Activated T-helper 1 cell treated with anti-CD3 and anti-CD28 coated beads, Interleukin-2, amount 50 U/mL, for 16 hours (primary cell): ENCODE data around the gene AUTS2.

Experiments
- DNase-seq, 2 donors: peaks; one replicate each; pipeline ENCODE4 v3.0.0-alpha.2; 2020; ENCODE audit warnings: low read depth in 1 of 2, low spot score in 1 of 2

Gene AUTS2

DNA sequence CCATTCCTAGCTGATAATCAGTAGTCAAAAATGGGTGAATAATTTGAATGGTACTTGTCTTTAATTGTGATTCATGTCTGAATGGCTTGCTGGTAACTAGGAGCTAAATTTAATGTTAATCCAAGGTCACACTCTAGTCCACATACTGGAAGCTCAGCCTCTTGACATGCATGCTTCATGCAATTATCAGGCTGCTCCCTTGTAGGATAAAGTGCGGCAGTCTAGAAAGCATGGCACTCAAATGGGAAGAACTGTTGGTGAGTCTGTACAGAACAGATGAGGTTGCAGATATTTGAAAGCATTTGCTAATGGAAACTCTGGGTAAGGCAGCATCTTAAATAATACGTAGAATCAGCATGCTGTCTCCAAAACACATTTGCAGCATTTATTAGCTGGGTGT is 499.4 kb downstream of the AUTS2 start:
- DNase-seq = no peak

DNA sequence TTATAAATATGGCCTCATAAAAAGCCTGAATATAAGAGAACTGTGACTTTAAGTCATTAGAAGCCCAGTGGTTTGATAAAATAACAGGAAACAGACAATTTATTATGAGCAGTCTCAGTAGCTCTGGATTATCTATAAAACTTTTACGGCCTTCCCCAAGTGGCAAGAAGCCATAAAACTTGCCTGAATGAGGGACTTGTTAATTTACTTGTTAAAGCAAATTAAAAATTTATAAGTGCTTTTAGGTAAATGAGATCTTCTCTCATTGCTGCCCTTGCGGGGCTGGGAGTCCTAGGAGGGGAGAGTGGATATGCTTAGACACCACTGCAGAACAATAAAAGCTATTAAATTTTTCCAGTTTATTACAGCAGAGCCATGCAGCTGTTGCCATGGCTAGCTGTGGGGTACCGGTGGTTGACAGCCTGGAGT is 499.9 kb downstream of the AUTS2 start:
- no peak for DNase-seq

DNA sequence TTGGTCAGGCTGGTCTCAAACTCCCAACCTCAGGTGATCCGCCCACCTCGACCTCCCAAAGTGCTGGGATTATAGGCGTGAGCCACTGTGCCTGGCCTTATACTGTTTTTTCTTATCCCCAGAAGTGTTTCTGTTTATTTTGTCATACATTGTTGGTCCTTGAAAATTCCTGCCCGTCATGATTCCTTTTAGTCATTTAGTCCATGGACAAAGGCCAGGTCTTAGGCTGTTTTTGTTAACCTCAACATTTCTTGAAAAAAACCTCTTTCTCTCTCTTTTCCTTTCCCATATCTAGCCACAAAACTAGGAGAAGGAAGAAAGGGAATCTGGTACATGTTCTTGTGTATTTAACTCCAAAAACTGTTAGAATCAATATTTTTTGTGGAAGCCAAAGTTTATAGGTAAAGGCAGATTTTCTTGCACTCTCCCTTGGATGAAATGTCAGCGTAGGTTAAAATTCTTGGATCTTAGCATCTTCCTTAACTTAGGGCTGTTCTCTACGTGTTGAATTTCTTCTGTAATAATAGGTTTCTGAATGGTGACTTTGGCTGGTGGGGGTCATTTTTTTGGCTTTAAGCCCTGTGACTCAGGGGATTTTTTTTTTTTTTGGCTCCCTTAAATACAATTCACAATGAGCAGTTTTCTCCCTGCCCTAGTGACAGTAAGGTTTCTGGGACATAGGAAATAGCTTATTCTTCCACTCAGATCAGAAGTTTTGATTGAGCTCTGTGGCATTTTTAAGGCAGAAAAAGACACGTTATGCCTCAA is 500.8 kb downstream of the AUTS2 start:
- DNase-seq = no peak

DNA sequence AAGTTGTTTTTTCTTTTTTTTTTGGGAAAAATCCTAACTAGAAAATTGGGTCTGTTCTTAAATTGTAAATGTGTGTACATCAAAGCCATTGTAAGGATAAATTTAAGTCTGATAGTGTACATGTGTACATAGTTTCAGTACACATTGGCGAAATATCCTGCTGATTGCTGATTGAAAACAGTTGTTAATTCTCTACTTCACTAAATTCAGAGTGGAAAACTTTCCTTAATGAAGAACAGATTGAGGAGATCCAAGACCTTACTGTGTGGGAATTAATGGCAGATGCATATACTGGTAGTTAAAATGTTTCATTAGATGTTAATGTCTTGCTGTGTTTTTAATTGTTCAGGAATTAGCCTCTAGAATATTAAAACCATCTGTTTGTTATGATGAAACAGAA is 506.0 kb downstream of the AUTS2 start:
- DNase-seq = no peak

DNA sequence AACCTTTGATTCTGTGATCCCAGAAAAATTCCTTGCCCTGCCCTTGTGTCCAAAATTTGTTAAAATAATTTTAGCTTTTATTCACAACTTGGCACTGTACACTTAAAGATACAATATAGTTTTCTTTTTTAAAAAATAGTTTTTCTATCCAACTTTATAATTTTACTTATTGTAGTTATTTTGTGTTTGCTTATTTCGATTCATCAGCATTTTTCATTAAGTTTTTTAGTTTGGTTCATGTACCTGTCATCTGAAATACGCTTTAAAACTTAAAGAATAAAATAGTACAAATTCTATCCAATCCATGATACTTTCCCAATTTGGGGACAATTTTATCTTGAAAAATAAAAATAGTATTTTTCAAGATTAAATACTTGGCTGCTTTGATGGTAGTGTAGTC is 514.8 kb downstream of the AUTS2 start:
- no peak for DNase-seq

DNA sequence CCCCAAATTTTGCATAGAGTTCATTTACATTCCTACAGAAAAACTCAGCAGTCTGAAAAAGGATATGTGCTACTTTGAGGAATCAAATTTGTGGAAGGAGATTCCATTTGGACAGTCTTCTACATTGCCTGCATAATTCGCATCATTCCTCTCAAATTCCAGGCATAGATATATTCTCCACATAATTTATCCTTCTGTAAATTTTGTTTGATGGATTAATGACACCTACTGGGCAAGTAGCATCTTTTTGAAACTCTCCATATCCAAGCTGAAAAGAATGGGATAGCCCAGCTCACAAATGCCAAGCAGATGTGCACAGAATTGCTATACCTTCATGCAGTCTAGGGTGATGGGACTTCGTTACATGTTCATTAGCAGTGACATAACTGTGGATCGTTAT is 515.3 kb downstream of the AUTS2 start:
- DNase-seq = no peak

DNA sequence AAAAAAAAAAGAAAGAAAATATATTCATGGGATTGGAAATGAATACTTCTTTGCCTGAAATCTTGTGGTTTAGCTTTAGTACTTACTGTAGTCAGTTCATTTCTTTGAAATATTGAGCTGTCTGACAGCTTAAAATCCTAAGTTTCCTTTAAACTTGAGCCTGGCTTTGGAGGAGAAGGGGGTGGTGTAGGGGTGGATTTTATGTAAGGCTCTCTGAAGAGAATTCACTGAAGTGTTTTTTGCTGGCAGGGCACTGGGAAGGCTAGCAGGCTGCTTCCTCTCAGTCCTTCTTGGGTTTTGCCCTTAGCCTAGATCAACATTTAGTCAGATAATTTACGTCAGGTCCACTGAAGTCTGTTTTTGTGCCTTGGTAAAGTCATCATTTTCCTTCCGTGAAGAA is 516.5 kb downstream of the AUTS2 start:
- no peak for DNase-seq

DNA sequence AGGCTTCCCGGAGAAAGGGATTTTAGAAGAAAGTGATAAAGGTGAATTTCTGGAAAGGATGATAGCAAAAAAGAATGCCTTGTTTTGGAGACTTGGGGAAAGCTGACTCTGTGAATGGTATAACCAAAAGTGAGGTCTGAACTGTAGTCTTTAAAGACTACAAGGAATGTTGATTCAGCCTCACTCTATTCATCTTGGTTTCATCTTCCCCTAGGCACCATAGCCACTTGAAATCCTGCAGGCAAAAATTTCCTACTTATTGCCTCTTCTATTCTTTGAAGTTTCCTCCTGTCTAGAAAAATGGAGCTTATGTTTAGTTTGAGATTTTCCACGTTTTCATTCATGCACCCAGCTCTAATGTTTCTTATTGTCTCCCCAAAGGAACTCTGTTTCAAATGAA is 518.0 kb downstream of the AUTS2 start:
- DNase-seq = no peak

DNA sequence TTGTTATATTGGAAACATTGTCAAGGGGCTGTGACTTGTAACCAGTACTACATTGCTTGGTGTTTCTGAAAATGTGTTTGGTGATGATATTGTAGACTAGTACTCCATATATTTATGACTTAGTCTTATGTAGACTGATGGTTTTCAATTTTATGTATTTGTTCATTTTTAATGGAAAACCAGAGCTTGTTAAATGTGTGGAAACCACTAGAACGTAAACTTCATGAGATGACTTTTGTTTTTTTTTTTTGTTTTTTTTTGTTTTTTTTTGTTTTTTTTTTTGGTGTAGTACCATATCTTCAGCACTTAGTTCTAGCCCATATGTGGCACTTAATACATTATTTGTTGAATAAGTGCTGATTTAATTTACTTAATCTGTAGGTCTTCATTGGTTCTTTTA is 518.6 kb downstream of the AUTS2 start:
- no peak for DNase-seq

DNA sequence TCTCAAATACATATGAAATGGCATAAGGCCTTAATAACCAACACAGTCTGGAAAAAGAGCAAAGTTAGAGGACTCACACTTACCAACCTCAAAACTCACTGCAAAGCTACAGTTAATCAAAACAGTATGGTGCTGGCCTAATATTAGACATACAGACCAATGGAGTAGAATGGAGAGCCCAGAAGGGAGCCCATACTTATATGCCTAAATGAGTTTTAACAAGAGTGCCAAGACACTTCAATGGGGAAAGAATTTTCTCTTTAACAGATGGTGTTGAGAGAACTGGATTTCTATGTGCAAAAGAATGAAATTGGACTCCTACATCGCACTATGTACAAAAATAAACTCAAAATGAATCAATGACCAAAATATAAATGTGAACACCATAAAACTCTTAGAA is 522.6 kb downstream of the AUTS2 start:
- no peak for DNase-seq

DNA sequence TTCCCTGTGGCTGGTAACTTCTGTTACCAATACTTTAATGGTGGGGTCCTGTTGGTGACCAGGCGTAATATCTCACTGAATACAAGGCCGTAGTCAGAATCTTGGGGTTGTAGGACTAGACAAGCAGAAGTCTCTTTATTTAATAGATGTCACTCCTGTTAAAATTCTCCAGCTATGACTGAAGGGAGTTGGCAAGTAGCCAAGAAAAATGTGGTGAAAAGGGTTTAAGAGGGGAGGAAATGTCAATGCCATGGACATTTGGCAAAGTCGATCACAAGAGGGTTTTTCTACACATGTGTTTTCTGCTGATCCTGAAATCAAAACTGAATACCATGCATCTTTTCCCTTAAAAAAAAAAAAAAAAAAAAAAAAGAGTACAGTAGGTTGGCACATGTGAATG is 533.5 kb downstream of the AUTS2 start:
- DNase-seq = no peak

DNA sequence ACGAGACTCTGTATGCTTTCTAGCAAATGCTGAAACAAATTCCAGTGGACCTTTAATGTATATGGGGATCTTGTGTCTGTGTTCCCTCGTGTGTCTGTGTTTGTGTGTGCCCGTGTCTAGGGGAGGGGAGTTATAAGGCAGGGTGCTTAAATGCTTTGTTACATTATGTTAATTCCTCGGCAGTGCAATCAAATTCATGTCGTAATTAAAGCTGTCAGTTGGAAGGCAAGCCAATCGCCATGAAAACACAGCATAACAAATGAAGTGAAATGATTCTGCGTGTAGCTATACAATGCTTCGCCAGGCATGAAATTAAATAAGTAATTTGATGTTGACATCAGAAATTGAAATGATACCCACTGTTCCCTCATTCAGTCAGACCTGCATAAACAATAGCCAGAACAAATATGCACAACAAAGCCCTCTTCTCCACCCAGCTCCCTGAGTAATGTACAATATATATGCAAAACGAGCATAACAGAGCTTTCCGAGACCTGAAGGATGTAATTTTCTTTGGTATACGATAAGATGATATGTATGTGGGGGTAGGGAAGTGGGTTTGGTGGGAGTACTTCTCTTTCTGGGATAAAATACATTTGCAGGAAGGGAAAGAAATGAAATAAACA is 534.1 kb downstream of the AUTS2 start:
- no peak for DNase-seq

DNA sequence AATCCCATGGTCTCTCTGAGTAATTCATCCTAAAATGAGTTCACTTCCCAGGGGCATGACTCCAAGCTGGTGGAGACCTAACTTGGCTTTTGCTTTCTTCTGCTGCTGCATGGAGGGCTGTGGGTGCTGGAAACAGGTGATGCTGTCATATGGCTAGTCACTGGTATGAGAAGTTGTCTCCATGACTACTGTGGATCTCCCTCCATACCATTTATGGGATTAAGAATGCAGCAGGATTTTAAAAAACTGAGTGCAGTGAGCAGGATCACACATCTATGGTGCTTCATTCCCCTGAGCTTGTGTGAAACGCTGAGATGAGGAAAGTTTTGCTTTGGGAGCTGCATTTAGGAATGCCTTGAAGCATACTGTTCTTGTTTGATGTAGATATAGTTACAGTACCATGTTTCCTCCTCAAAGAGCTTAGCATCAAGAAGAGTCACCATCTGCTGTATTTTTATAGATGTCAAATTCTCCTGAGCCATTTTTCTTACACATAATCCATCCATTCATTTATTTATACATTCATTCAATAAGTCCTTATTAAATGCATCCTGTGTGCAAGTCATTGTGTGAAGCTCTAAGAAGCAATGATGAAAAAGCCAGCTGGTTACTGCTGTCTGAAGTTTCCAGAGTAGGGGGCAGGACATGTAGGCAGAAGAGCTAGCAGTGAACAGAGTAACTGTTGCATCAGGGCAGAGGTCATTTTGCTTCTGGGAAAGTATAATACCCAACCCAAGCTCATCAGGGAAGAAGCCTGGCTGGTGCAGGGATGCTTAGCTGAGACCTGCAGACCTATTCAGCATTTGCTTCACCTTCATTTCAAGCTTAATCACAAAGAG is 534.8 kb downstream of the AUTS2 start:
- no peak for DNase-seq

DNA sequence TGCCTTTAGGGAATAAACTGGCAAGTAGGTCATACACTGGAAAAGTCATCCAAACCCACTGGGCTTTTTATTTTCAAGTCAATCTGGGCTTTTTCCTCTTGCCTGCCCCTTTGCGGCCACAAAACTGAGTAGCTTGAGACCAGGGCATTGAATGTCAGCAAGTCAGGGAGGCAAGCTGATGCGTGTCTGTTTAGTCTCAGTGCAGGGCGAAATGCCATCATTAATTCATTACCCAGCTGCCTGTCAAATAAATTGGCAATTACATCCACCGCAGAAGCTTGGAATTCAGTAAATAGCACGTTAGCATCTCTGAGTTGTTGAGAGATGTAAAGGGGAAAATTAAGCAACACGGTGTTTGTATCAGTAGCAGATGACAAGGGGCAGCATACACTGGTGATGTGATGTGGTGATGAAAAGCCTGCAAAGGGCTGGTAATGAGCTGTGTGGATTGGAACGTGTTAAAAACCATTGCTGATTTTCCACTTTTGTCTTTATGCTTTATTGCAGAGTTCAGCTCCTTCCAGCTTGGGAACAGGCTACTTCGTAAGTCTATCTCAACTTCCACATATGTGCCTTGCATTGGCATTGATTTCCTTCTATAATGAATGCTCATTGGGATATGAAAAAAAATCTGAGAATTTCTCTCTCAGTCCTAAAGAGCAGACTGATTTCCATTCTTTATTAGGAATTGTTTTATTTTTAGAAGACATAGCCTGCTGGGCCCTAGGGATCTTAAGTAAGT is 535.9 kb downstream of the AUTS2 start:
- no peak for DNase-seq

DNA sequence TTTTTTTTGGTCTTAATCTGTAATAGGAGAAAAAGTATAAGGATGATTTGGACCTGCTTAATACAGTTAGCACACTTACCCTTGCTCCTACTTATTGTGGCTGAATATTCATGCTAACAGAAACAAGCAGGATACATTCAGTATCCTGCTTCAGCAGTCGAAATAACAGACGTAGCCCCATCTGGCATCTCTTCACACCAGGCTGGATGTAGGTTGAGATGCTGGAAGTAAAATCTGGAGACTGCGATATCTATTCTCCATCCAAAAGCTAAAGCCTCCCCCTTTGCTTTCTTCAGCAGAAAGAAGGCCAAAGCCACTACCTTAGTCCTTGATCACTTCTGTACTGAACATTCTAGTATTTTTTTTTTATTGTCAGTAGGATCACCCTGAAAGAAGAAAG is 537.4 kb downstream of the AUTS2 start:
- no peak for DNase-seq

DNA sequence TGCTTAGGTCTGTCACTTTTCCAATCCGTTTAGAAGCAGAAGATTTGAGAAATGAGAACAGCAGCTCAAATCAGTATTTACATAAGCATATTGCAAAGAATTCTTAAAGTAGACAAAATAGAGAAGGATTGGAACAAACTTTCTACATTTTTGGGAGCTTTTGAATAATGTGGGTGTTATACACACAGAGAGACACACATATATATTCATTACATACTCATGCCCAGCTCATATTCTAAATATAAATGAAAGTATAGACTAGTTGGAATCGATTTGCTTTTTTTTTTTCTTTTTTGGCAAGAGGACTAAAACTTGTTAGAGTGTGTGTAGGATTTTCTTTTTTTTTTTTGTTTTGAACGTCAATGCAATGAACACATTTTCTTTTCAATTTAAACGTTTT is 538.9 kb downstream of the AUTS2 start:
- DNase-seq = no peak

DNA sequence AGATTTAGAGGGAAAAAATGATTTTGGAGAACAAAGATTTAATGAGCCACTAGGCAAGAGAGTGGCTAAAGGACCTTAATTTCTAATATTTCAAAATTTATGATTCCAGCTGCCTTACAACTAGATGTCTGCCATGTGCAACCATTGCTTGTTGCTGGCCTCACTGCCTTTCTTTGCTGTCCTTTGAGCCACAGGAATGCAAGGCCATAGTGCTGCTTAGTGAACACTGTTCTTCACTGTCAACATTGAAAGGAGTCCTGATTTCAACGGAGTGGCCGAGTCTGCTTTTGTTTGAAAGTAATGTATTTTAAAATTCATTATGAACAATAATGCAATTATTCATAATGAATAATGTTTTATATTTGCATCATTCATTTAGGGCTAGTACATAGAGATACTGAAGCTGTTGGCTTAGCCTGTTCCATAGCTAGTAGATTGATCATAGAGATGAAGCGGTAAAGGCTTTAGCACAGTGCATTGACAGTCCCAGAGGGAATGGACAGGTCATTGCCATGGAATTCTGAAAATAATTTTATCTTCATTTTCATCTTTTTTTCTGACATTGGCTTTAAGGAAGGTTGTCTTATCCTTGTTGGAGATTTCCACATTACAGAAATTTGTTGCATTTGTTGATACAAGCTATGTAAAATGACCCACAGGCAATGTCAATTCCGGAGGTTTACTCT is 544.1 kb downstream of the AUTS2 start:
- DNase-seq = no peak

DNA sequence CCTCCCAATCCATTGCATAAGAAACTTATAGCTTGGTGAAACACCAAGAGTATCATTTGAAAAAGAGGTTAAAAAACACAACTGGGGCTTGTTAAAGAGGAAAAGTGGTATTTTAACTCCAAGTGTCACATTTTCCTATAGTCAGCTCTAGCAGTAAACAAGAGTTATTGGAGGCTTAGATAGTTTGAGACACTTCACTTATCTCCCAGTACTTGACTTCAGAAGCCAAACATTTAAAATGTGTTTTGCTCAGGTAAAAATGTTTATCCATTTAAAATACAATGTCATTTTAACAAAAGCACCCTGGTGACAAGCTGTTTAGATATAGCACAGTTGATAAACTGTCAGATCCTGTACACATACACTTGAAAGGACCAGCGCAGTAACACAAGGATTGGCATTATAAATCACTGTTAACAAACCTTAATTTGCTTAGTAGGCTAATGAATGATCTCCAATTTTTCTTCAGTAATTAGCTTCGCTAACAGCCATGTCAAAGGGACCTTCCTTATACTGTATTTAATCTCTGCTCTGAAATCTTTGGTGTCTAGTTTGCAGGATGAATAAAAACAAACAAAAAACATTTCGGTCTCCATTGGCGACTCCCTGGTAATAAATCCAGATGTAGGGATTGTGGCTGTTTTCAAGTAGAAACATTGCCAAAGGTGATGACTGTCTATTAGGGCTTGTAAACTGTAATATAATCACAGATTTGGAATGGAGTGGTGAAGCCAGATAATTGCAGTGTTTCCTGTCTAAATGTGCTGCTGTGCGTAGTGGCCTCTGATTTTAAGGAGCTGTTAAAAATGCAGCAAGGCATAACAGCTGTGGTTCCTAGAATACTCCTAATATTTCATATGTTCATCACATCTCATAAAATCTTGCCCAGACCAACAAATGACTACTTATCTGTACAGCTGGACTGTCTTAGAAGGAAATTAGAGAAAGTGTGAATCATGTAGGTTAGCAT is 545.1 kb downstream of the AUTS2 start:
- DNase-seq = no peak

DNA sequence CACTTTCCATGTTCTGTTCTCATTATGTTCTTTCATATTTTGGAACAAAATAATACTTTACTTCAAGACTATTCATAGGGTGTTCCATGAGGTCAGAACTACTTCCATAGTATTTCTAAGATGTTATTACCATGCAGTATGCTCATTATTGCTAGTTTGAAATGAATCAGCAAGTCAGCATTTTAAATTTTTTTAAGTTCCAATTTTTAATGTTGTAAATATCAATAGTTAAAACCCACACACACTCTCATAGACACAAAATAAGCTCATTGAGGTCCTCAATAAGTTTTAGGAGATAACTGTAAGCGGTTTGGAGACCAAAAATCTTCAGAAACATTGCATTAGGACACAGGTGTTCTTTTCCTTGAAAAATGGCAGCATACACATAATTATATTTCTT is 550.7 kb downstream of the AUTS2 start:
- no peak for DNase-seq

DNA sequence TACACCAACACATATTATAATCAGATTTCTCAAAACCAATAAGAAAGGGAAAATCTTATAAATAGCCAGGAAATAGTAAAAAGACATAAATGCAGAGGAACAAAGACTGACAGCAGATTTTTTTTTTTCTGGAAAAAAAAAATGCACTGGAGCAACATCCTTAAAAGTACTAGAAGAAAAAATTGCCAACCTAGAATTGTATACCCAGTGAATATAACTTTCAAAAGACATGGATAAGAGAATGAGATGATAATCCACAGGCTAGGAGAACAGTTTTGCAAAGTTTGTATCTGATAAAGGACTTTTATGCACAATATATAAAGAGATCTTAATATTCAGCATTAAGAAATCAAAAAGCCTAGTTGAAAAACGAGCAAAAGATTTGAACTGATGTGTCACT is 554.0 kb downstream of the AUTS2 start:
- no peak for DNase-seq
